Activated B cell treated with CpG ODN at 0.5 μM for 24 hours (primary cell): ENCODE data around the gene FOS. TPM values are rescaled to one million over a fixed set of nuclear protein-coding genes. Genes with fewer than 3 reads are reported as not detected.
A peak's percentile ranks its signal among the peaks of the same experiment; 100 is the strongest.

Source experiments
- ATAC-seq: fragments of 200-7000 bp; cut with Tn5 transposase; one replicate; pipeline ENCODE4 v1.10.0; 2021; ENCODE audit warnings: low read depth, mild to moderate bottlenecking, moderate library complexity
- CTCF ChIA-PET: fragments of 350-600 bp; sonication (Branson Sonifier 250); formaldehyde crosslinking; loops from one replicate; lab custom pipeline; 2021; ENCODE audit warnings: antibody characterized with exemption; lab: Charles Lee
- POLR2A ChIA-PET: fragments of 350-600 bp; sonication (Branson Sonifier 250); formaldehyde crosslinking; loops from one replicate; lab custom pipeline; 2021; ENCODE audit warnings: antibody characterized with exemption; lab: Charles Lee
- DNase-seq: peaks from one replicate; pipeline ENCODE4 v3.0.0; 2022
- H3K27ac Mint-ChIP-seq: one replicate; pipeline ENCODE4 v1.8.0; 2020; ENCODE audit warnings: mixed read lengths
- H3K27me3 Mint-ChIP-seq: one replicate; pipeline ENCODE4 v1.8.0; 2021; ENCODE audit warnings: mixed read lengths
- H3K36me3 Mint-ChIP-seq: one replicate; pipeline ENCODE4 v1.8.0; 2021; ENCODE audit warnings: low read depth, mixed read lengths
- H3K4me1 Mint-ChIP-seq: one replicate; pipeline ENCODE4 v1.8.0; 2021; ENCODE audit warnings: mixed read lengths
- H3K4me3 Mint-ChIP-seq: one replicate; pipeline ENCODE4 v1.8.0; 2020; ENCODE audit warnings: mild to moderate bottlenecking, mixed read lengths
- H3K9me3 Mint-ChIP-seq: one replicate; pipeline ENCODE4 v1.8.0; 2020; ENCODE audit warnings: mixed read lengths
- CTCF ChIP-seq: fragments of 200-600 bp; IDR thresholded peaks from one replicate; pipeline ENCODE4 v1.8.0; 2022; ENCODE audit warnings: antibody characterized with exemption, mild to moderate bottlenecking
- intact Hi-C: fragments of 100-400 bp; cut with micrococcal nuclease; formaldehyde crosslinking; loops from one replicate; pipeline ENCODE4 v1.15.1; 2024
- total RNA-seq: library from RNA; stranded (reverse); gene quantifications from 2 replicates; pipeline ENCODE4 v1.2.3, GENCODE V29; 2022

Gene FOS
- total RNA-seq = 27.1 and 37.8 TPM in 2 replicates

DNA sequence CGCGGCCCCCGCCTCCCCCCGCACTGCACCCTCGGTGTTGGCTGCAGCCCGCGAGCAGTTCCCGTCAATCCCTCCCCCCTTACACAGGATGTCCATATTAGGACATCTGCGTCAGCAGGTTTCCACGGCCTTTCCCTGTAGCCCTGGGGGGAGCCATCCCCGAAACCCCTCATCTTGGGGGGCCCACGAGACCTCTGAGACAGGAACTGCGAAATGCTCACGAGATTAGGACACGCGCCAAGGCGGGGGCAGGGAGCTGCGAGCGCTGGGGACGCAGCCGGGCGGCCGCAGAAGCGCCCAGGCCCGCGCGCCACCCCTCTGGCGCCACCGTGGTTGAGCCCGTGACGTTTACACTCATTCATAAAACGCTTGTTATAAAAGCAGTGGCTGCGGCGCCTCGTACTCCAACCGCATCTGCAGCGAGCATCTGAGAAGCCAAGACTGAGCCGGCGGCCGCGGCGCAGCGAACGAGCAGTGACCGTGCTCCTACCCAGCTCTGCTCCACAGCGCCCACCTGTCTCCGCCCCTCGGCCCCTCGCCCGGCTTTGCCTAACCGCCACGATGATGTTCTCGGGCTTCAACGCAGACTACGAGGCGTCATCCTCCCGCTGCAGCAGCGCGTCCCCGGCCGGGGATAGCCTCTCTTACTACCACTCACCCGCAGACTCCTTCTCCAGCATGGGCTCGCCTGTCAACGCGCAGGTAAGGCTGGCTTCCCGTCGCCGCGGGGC lies at the start of gene FOS:
Gene FOS, plus strand, starts transcription at position 407 of the 731 bp plus-strand sequence. Its CDS starts 155 bp downstream, at position 562.
- peak within 1 kb of the TSS; percentile 94 for H3K27ac Mint-ChIP-seq
- no peak for TF ChIP-seq CTCF
- H3K4me3 Mint-ChIP-seq = peak within 1 kb of the TSS; percentile 94
- DNase-seq = peak; percentile 88
- H3K36me3 Mint-ChIP-seq = peaks cover 30% of the 10 kb centered on the region
- ATAC-seq = peak; percentile 70
- intact Hi-C loops = loop anchor here (1.0 to 5.0 kb wide), 4 partner anchors 16 to 1516 kb away; partner anchors contain the start of gene TMED10
- H3K4me1 Mint-ChIP-seq = peaks cover 64% of the 10 kb centered on the region
- ChIA-PET POLR2A (interaction anchor here (1.2 to 3.6 kb wide), 3 partner anchors 20 to 135 kb away, joined by 3 to 22 read pairs (median 5); no protein-coding TSS in a partner anchor), CTCF (no interaction called here)
- H3K9me3 Mint-ChIP-seq = no peaks in the 10 kb centered on the region
- H3K27me3 Mint-ChIP-seq = peaks cover 18% of the 10 kb centered on the region

- CTCF ChIA-PET = interaction anchor here (0.6 kb wide), 1 partner anchor 91 kb away, joined by 3 read pairs; no protein-coding TSS in a partner anchor
- no peaks in the 10 kb centered on the region for H3K27me3 Mint-ChIP-seq
- DNase-seq (no peak), ATAC-seq (no peak)
- H3K27ac Mint-ChIP-seq = peak overlapping the region; percentile 44
- TF ChIP-seq CTCF = no peak
- H3K4me3 Mint-ChIP-seq = peak overlapping the region; percentile 29
- no peaks in the 10 kb centered on the region for H3K9me3 Mint-ChIP-seq
- intact Hi-C loops = loop anchor here (2.0 kb wide), 1 partner anchor 17 kb away; no protein-coding TSS in a partner anchor
- no peaks in the 10 kb centered on the region for H3K36me3 Mint-ChIP-seq
- peaks cover 38% of the 10 kb centered on the region for H3K4me1 Mint-ChIP-seq
- POLR2A ChIA-PET = interaction anchor here (0.6 kb wide), 1 partner anchor 14 kb away, joined by 3 read pairs; no protein-coding TSS in a partner anchor
Observed at GRCh38 chr14:75229661-75230139, 48.9 kb upstream of the FOS start.

- peaks cover 38% of the 10 kb centered on the region for H3K4me1 Mint-ChIP-seq
- H3K9me3 Mint-ChIP-seq = no peaks in the 10 kb centered on the region
- peak overlapping the region; percentile 29 for H3K4me3 Mint-ChIP-seq
- ATAC-seq (peak; percentile 73), DNase-seq (no peak)
- ChIA-PET CTCF (interaction anchor here (0.6 kb wide), 1 partner anchor 92 kb away, joined by 3 read pairs; no protein-coding TSS in a partner anchor), POLR2A (interaction anchor here (0.6 kb wide), 1 partner anchor 13 kb away, joined by 3 read pairs; no protein-coding TSS in a partner anchor)
- no peaks in the 10 kb centered on the region for H3K36me3 Mint-ChIP-seq
- intact Hi-C loops = loop anchor here (2.0 kb wide), 1 partner anchor 17 kb away; no protein-coding TSS in a partner anchor
- no peaks in the 10 kb centered on the region for H3K27me3 Mint-ChIP-seq
- TF ChIP-seq CTCF = no peak
- H3K27ac Mint-ChIP-seq = peak overlapping the region; percentile 44
Observed at GRCh38 chr14:75230140-75230792, 48.4 kb upstream of the FOS start.

DNA sequence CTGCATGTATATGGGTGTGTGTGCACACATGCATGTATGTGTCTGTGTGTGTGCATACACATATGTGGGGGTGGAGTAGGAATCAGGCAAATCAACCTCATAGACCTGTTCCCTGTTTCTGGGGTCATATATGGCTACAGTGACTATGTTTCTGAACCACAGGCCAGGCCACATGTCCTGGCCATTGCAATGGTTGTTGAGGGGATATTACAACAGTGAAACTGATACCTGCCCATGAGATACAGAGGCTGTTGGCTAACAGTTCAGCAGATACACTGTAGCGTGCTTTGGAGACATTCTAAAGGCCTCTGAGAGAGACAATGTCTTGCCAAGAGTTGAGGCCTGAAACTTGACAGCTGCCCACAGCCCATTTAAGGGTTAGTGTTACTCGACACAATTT lies 47.3 kb upstream of the FOS start:
- no peak for ATAC-seq
- DNase-seq = no peak
- H3K4me3 Mint-ChIP-seq = no peak overlapping the region
- ChIA-PET POLR2A (no interaction called here), CTCF (no interaction called here)
- H3K9me3 Mint-ChIP-seq = no peaks in the 10 kb centered on the region
- peaks cover 37% of the 10 kb centered on the region for H3K4me1 Mint-ChIP-seq
- intact Hi-C loops = loop anchor here (2.0 kb wide), 1 partner anchor 15 kb away; no protein-coding TSS in a partner anchor
- no peak overlapping the region for H3K27ac Mint-ChIP-seq
- no peaks in the 10 kb centered on the region for H3K27me3 Mint-ChIP-seq
- no peaks in the 10 kb centered on the region for H3K36me3 Mint-ChIP-seq
- TF ChIP-seq CTCF = no peak

GRCh38 chr14:75232191-75232590 lies 46.4 kb upstream of the FOS start:
- DNase-seq (no peak), ATAC-seq (no peak)
- POLR2A ChIA-PET = no interaction called here
- Mint-ChIP-seq H3K27ac (no peak overlapping the region), H3K4me1 (peaks cover 34% of the 10 kb centered on the region), H3K36me3 (no peaks in the 10 kb centered on the region), H3K27me3 (no peaks in the 10 kb centered on the region), H3K4me3 (no peak overlapping the region), H3K9me3 (no peaks in the 10 kb centered on the region)
- no peak for TF ChIP-seq CTCF
- intact Hi-C loops = no loop called here
- CTCF ChIA-PET = no interaction called here
